ENCODE measurements around the gene DDX10.

DNA sequence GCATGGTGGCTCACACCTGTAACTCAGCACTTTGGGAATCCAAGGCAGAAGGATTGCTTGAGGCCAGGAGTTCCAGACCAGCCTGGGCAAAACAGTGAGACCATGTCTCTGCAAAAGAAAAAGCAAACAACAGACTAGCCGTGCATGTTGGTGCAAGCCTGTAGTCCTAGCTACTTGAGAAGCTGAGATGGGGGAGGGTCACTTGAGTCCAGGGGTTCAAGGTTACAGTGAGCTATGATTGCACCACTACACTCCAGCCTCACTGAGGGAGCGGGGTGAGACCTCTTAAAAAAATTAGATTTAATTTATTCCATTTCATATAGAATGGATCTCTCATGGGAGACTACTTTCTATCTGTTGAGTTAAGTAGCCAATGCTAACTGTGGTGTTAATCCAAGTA, 50.4 kb downstream of the DDX10 start:
- TF ChIP-seq CTCF (IDR thresholded peaks at IDR 0.05; ENCODE audit: low read depth, low read length) (no peak), POLR2A (IDR thresholded peaks at IDR 0.05; ENCODE audit: extremely low read depth, insufficient read length) (no peak)

Measured in NB4 (cell line).